Measurements from ENCODE around the gene PITRM1. TPM values are rescaled to one million over a fixed set of nuclear protein-coding genes. Genes with fewer than 3 reads are reported as not detected.

PITRM1 gene
- total RNA-seq, 1 experiment from 2014 or later = 70.4 TPM

GRCh38 chr10:3094609-3095036 lies 78.0 kb downstream of the PITRM1 start:
- H3K9me3 Mint-ChIP-seq (ENCODE audit: low read depth, unreplicated experiment) = no peaks in the 10 kb centered on the region
- H3K4me1 Mint-ChIP-seq (ENCODE audit: low read depth, unreplicated experiment) = peaks cover 69% of the 10 kb centered on the region
- intact Hi-C loops (cut with micrococcal nuclease; ENCODE audit: unreplicated experiment) = no loop called here
- H3K27me3 Mint-ChIP-seq (ENCODE audit: unreplicated experiment) = no peaks in the 10 kb centered on the region
- peak overlapping the region; percentile 97 for H3K27ac Mint-ChIP-seq (ENCODE audit: unreplicated experiment)
- BruUV-seq (replicated peaks) = no TSS peak
- no peak for TF ChIP-seq CTCF (IDR thresholded peaks at IDR 0.05; ENCODE audit: unreplicated experiment)
- H3K36me3 Mint-ChIP-seq (ENCODE audit: insufficient read depth, unreplicated experiment) = peaks cover 72% of the 10 kb centered on the region
- CTCF ChIA-PET = interaction anchor here (0.7 to 2.4 kb wide), 5 partner anchors 13 to 166 kb away, joined by 3 to 6 read pairs (median 4); no protein-coding TSS in a partner anchor
- DNase-seq = no peak
- H3K4me3 Mint-ChIP-seq (ENCODE audit: low read depth, unreplicated experiment) = peak overlapping the region; percentile 59

GRCh38 chr10:3093996-3094395 lies 78.6 kb downstream of the PITRM1 start:
- no peak for DNase-seq
- no TSS peak for BruUV-seq (replicated peaks)
- Mint-ChIP-seq H3K27me3 (ENCODE audit: unreplicated experiment) (no peaks in the 10 kb centered on the region), H3K36me3 (ENCODE audit: insufficient read depth, unreplicated experiment) (peaks cover 72% of the 10 kb centered on the region), H3K4me3 (ENCODE audit: low read depth, unreplicated experiment) (peak overlapping the region; percentile 59), H3K27ac (ENCODE audit: unreplicated experiment) (peak overlapping the region; percentile 97), H3K9me3 (ENCODE audit: low read depth, unreplicated experiment) (no peaks in the 10 kb centered on the region), H3K4me1 (ENCODE audit: low read depth, unreplicated experiment) (peaks cover 68% of the 10 kb centered on the region)
- intact Hi-C loops (cut with micrococcal nuclease; ENCODE audit: unreplicated experiment) = no loop called here
- CTCF ChIA-PET = interaction anchor here (1.4 kb wide), 1 partner anchor 166 kb away, joined by 3 read pairs; no protein-coding TSS in a partner anchor
- no peak for TF ChIP-seq CTCF (IDR thresholded peaks at IDR 0.05; ENCODE audit: unreplicated experiment)

- Mint-ChIP-seq H3K4me1 (ENCODE audit: low read depth, unreplicated experiment) (peaks cover 69% of the 10 kb centered on the region), H3K27ac (ENCODE audit: unreplicated experiment) (peak overlapping the region; percentile 94), H3K9me3 (ENCODE audit: low read depth, unreplicated experiment) (no peaks in the 10 kb centered on the region), H3K4me3 (ENCODE audit: low read depth, unreplicated experiment) (peak overlapping the region; percentile 4), H3K27me3 (ENCODE audit: unreplicated experiment) (no peaks in the 10 kb centered on the region), H3K36me3 (ENCODE audit: insufficient read depth, unreplicated experiment) (peaks cover 76% of the 10 kb centered on the region)
- no peak for TF ChIP-seq CTCF (IDR thresholded peaks at IDR 0.05; ENCODE audit: unreplicated experiment)
- no TSS peak for BruUV-seq (replicated peaks)
- CTCF ChIA-PET = interaction anchor here (0.7 to 1.5 kb wide), 4 partner anchors 15 to 91 kb away, joined by 3 to 18 read pairs (median 6); no protein-coding TSS in a partner anchor
- intact Hi-C loops (cut with micrococcal nuclease; ENCODE audit: unreplicated experiment) = no loop called here
- no peak for DNase-seq
Observed at GRCh38 chr10:3091921-3092320, 80.7 kb downstream of the PITRM1 start.

- no peak for TF ChIP-seq CTCF (IDR thresholded peaks at IDR 0.05; ENCODE audit: unreplicated experiment)
- CTCF ChIA-PET = interaction anchor here (0.7 to 1.5 kb wide), 6 partner anchors 14 to 91 kb away, joined by 3 to 18 read pairs (median 3); no protein-coding TSS in a partner anchor
Observed at GRCh38 chr10:3090914-3091787, 81.4 kb downstream of the PITRM1 start.

More at GRCh38 chr10:3090914-3091787, 81.4 kb downstream of the PITRM1 start:
- Mint-ChIP-seq H3K36me3 (ENCODE audit: insufficient read depth, unreplicated experiment) (peaks cover 83% of the 10 kb centered on the region), H3K4me3 (ENCODE audit: low read depth, unreplicated experiment) (peak overlapping the region; percentile 63), H3K9me3 (ENCODE audit: low read depth, unreplicated experiment) (no peaks in the 10 kb centered on the region), H3K27ac (ENCODE audit: unreplicated experiment) (peak overlapping the region; percentile 94), H3K4me1 (ENCODE audit: low read depth, unreplicated experiment) (peaks cover 76% of the 10 kb centered on the region), H3K27me3 (ENCODE audit: unreplicated experiment) (no peaks in the 10 kb centered on the region)
- intact Hi-C loops (cut with micrococcal nuclease; ENCODE audit: unreplicated experiment) = no loop called here
- DNase-seq = peak; percentile 77
- BruUV-seq (replicated peaks) = no TSS peak

Measured in Calu3 (cell line).